GM12875 (cell line): Measurements from ENCODE around the gene EXOC6B.

Experiments
- H3K4me3 ChIP-seq: one replicate; pipeline ENCODE4 v1.5.1; 2011; ENCODE audit warnings: low read depth, low read length, control low read depth
- CTCF ChIP-seq: IDR thresholded peaks from 2 replicates; pipeline ENCODE4 v1.5.1; 2011; ENCODE audit warnings: low read depth, mild to moderate bottlenecking, control low read depth, inconsistent platforms, low read length, moderate library complexity, borderline replicate concordance; ENCODE audit not compliant: insufficient read depth

The EXOC6B gene

GRCh38 chr2:72212486-72212855 lies 613.4 kb downstream of the EXOC6B start:
- TF ChIP-seq CTCF, result no peak
- no peak overlapping the region for H3K4me3 ChIP-seq

DNA sequence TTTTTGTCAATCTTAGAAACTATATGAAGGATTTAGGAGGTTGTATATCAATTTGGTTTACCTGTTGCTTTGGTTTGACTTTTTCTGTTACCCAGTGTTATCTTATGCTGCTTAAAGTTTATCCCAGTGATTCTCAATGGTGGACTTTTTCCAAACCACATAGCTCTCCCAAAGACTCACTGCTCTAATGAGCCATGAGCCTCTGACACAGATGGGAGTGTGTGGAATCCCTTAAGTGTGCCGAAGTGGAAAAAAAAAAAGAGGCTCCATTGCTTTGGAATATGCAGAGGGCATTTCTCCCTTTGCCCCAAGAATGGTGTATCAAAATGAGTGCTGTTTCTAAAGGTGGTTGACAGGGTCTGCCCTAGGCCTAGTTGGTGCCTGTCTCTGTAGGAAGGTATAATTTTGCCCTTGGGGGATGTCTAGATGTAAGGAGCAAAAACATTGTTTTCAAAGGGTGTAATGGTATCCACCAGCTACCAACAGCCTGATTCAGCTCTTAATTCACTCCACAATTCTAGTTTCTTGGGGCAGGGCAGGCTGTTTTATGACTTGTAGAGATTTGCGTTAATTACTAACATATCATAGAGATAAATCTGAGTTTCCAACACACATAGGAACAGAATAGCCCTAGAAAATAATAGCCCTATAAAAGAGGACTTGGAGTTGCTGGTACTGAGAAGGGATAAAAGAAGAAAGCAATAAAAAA lies 613.9 kb downstream of the EXOC6B start:
- no peak for TF ChIP-seq CTCF
- no peak overlapping the region for H3K4me3 ChIP-seq

DNA sequence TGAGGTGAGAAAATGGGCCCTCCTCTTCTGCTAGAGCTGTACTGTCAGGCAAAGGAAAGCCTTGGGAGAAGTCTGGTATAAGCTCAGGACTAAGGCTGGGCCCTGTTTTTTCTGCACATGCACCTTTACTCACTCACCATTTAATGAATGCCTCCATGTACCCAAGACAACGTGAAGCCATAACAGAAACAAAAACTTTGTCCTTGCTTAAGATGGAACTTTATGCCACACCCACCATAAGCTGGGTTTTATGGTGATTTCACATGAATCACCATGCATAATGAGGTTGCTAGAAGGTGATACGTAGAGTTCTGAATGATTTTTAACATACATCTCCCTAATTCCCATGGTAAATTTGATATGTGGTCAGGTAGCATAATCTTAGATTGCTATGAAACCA lies 614.5 kb downstream of the EXOC6B start:
- no peak for TF ChIP-seq CTCF
- no peak overlapping the region for H3K4me3 ChIP-seq

GRCh38 chr2:72210470-72210869 lies 615.4 kb downstream of the EXOC6B start:
- no peak for TF ChIP-seq CTCF
- H3K4me3 ChIP-seq, result no peak overlapping the region

DNA sequence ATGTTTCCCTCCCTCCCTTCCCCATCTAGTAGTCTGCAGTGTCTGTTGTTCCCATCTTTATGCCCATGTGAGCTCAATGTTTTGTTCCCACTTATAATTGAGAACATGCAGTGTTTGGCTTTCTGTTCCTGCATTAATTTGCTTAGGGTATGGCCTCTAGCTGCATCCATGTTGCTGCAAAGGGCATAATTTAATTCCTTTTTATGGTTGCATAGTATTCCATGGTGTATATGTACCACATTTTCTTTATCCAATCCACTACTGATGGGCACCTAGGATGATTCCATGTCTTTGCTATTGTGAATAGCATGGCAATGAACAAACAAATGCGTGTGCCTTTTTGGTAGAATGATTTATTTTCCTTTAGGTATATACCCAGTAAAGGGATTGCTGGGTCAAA lies 617.6 kb downstream of the EXOC6B start:
- H3K4me3 ChIP-seq, result no peak overlapping the region
- no peak for TF ChIP-seq CTCF

GRCh38 chr2:72207334-72207733 lies 618.5 kb downstream of the EXOC6B start:
- TF ChIP-seq CTCF, result no peak

DNA sequence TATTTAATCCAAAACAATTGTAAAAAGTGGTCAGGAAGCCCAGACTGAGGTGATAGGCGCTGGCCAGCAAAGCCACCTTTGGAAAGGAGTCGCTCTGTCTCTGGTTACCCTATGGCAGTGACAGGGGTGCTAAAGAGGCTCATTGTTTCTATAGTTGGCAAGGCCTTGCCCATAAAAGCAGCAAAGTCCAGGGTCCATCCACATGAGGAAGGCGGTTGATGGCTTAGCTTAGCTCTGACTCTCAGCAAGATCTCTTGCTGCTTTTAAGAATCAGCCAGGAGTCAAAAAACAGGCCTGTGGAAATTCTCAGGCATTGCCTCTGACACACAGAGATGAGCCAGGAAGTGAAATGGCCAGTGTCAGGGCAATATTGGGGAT lies 620.3 kb downstream of the EXOC6B start:
- H3K4me3 ChIP-seq, result no peak overlapping the region
- TF ChIP-seq CTCF, result no peak

More at GRCh38 chr2:72207334-72207733, 618.5 kb downstream of the EXOC6B start:
- H3K4me3 ChIP-seq, result no peak overlapping the region
